RCC 7860 (cell line): Measurements from ENCODE around the gene NUAK1.

Experiments
- DNase-seq: peaks from one replicate; pipeline ENCODE4 v3.0.0-alpha.2; 2015; ENCODE audit warnings: low spot score
- FAIRE-seq: peaks from 2 replicates; lab custom pipeline; 2012; peaks lifted over from hg19 to GRCh38; lab: Jason Lieb, UNC

NUAK1 gene

DNA sequence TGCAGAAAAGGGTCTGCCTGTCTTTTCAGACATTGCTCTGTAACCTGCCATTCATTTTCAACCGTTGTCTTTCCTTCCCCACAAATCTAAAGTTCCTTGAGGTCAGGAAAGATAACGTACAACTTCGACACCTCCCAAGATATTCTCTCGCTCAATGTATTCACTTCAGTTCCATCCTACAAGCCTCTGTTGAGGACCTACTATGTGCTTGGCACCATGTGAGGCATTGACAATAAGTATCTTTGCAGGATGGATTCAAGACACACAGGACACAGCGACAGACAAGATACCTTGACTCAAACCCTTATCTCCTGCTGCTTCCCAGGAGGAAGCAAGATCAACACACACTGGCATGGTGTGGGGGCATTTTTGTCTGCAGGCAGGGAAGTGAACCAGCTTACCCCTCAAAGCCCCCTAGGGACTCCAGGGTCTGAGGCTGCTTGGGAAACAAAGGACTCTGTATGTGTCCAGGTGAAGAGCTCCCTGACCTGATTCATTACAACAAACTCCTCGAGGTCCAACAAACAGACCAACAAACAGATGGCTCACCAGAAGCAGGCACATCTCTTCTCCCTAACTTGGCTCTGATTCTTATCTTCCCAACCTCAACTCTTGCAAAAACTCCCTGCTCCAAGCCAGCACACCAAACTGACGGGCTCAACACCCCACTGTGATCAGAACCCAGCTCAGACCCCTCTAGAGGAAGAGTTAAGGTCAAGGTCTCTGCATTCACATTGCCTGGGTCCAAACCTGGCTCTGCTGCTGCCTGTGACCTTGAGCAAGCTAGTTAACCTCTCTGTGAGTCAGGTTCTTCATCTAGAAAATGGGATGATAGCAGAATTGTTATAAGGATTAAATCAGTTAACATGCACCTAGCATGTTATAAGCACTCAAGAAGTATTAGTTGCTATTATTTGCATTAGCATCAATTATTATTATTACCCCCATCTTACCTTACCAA, 6.3 kb downstream of the NUAK1 start:
- no peak for FAIRE-seq

GRCh38 chr12:106131676-106132075, 7.1 kb downstream of the NUAK1 start:
- no peak for DNase-seq
- no peak for FAIRE-seq

More for the DNA sequence above, 6.3 kb downstream of the NUAK1 start:
- no peak for DNase-seq

DNA sequence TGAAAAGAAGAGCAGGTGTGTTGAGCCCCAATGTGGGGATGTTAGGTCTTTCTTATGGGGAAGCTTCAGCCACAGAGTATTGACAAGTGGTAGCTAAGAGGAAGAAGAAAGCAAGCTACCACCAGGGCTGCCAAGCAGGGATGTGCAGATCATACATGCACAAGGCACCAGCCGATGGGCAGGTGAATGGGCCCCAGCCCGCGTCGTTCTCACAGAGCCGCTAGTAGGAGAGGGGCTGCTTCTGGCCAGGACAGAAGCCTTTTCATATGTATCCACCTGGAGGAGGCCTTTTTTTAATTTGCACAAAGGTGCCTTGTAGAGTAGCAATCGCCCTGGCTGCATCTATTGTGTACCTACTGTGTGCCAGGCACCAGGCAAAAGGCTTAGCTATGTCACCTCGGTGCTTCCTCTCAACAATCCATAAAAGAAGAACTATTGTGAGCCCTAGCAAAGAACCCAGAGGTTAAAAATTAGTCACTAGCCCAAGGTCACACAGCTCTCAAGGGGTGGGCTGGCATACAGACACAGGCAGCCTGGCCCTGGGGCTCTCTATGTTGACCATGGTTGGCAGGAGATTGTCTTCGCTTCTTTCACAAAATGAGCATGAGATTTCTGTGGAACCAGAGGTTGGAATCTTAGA, 8.2 kb downstream of the NUAK1 start:
- FAIRE-seq (no peak), DNase-seq (no peak)

GRCh38 chr12:106128585-106129328, 10.0 kb downstream of the NUAK1 start:
- DNase-seq (no peak), FAIRE-seq (no peak)

DNA sequence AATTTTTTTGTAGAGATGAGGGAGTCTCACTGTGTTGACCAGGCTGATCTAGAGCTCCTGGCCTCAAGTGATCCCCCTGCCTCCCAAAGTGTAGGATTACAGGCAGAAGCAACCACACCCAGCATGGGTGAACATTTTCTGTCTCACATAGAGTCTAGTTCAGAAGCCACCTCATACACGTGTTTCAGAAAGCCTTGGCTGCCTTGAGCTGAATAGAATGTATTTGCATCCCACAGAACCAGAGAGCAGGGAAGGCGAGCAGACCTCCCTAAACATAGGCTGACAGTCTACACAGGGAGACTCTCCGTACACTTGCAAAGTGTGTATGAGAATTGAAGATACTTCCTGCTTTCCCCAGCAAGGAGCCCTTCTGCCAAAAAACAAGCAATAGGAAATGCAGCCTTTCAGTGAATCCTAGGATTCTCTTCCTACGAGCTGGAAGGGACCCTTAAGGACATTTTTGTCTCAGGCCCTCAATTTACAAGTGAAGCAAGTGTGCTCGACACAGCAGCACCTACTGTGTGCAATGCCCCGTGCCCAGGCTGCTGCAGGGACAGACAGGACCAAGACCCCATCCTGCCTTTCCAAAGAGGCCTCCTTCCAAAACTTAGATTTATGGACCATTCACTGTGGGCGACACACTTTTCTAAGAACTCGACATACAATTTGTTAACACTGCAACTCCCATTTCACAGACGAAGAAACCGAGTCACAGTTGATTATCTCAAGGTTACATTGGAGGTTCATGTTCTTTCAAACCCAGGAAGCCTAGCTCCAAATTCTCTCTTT, 11.2 kb downstream of the NUAK1 start:
- no peak for DNase-seq
- no peak for FAIRE-seq

- FAIRE-seq = no peak
- no peak for DNase-seq
Measured at GRCh38 chr12:106126441-106127337, 12.1 kb downstream of the NUAK1 start.

DNA sequence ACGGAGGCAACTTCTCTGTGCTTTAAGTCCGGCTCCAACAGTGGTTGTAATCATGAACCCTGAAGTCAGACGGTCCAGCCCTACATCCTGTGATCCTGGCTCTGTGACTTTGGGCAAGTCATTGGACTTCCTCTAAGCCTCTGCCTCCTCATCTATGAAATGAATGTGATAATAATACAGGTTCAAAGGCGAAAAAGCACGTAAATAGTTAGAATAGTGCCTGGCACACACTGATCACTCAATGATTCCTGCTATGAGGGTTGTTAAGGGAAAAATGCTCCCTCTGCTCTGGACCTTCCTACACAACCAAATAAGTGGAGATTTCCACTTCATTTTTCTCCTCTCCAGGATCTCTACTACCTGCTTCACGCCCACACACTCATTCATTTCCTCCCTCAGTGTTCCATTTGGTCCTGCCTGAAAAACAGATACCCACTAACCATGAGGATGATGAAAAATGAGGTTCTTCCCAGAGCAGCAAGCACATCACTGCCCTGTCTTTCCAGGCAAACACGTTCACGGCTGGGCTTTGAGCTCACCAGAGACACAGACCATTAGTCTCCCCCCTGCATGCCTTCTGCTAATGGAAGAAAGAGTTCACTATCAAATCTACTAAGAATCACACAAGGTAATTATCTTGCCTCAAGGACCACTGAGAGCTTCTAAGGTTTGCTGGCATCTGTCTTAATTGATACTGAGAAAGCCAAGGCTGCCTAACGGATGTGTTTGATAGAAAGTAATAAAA, 13.2 kb downstream of the NUAK1 start:
- DNase-seq (no peak), FAIRE-seq (no peak)

GRCh38 chr12:106123551-106124081, 15.1 kb downstream of the NUAK1 start:
- FAIRE-seq = no peak
- no peak for DNase-seq

GRCh38 chr12:106123110-106123509, 15.6 kb downstream of the NUAK1 start:
- no peak for FAIRE-seq
- no peak for DNase-seq

DNA sequence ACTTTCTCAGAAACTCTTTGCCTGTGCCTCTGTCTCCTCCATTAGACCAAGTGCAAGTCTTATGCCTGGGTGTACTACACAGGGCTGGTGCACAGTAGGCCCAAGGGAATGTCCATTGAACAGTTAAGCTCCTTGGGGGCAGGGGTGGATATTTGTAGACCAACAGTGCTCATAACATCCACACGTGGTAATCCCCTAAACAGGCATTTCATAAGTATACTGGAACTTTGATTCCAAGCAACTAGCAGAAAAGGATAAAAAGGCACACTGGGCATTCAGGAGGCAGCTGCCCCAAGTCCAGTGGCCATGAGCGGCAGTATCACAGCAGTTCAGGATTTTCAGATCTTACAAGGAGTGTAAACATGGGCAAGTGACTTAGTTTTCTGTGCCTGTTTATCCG, 16.8 kb downstream of the NUAK1 start:
- FAIRE-seq (no peak), DNase-seq (no peak)

DNA sequence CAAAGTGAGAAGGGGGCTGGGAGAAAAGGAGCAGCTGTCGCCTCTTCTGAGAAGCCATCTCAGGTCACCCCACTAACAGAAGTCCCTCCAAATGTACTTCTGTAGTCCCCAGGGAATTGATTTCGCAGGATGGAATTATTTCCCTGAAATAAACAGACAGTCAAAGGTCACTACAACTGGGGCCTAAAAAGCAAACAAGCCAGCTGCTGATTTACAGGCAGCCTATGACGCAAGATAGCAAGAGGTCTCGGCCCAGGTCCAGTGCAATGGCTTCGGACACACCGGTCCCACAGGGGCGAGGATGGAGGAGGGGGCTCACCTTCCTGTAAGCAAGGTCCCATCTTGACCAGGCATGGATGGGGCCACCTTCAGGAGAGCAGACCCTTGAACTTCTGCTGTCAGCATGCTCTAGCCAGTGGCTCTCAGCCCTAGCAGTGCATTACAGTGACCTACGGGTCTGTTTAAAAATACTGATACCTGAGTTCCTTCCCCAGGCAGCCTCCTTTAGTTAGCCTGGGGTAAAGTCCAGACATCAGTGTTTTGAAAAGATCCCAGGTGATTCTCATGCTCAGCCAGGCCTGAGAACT, 18.1 kb downstream of the NUAK1 start:
- DNase-seq (no peak), FAIRE-seq (no peak)

- DNase-seq = no peak
- no peak for FAIRE-seq
Measured at GRCh38 chr12:106119301-106119700, 19.5 kb downstream of the NUAK1 start.

- FAIRE-seq = no peak
Measured at GRCh38 chr12:106118381-106119130, 20.2 kb downstream of the NUAK1 start.

GRCh38 chr12:106115440-106115839, 23.3 kb downstream of the NUAK1 start:
- FAIRE-seq = no peak
- DNase-seq = no peak

More at GRCh38 chr12:106118381-106119130, 20.2 kb downstream of the NUAK1 start:
- DNase-seq = no peak

- DNase-seq (peak; percentile 26), FAIRE-seq (no peak)
Measured at GRCh38 chr12:106114447-106115068, 24.2 kb downstream of the NUAK1 start.

DNA sequence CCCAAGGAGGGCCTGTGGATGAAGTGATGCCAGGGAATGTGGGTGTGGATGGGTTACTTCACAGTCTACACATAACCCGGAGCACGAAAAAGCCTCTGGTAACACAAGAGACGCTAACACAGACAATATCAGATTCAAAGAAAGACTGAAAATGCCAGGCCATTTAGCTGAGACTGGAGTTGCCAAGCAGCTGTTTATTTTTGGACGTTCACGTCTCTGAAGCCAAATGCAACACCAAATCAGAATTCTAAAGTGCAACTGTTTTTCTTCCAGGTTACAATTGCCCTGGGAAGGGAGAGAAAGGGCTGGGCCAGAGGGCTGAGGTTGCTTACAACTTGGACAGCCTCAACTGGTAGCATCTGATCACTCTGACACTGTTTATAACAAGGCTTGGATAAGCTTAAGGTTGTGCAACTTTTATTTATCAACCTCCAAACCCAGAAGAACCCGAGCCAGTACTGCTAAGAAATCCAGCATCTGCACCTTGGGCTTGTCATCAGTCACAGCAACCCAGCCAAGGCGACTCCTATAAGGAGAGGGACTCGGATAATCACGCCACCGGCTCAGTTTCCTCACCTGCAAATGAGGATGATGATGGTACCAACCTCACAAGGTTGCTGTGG, 24.8 kb downstream of the NUAK1 start:
- no peak for DNase-seq
- no peak for FAIRE-seq

DNA sequence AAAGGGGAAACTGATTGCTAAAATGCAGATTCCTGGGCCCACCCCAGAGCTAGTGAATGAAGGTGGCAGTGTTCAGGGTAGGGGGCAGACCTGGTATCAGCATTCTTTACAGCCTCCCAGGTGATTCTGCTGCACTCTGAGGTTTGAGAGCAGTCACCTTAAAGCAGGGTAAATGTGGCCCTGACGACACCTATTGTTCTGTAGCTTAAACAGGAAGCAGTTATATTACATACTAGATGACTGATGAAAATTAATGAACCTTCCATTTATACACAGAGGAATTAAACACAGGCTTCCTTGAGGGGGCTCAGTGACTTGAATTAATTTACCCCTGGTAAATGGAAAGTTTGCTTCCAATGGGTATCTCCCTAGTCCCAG, 25.3 kb downstream of the NUAK1 start:
- FAIRE-seq = no peak
- DNase-seq = no peak
